Measurements from ENCODE around the gene HDAC3.
"Not testable (repeated sequence)": the region's sequence is repeated elsewhere in the genome, so short reads cannot be mapped to it uniquely, and the experiment has no call there.

HDAC3 gene

DNA sequence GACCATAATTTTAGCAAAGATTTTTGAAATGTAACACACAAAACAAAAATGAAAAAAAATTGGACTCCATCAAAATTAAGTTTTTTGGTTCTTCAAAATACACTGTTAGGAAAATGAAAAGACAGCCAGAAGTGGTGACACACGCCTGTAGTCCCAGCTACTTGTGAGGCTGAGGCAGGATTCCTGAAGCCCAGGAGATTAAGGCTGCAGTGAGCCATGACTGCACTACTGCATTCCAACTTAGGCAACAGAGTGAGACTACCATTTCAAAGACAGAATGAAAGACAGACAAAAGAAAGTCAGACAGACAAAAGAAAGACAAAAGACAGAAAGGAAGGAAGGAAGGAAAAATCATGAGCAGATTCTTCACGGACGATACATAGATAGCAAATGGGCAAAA lies 25.4 kb downstream of the HDAC3 start:
- no peak overlapping the region for H3K4me3 ChIP-seq (ENCODE audit: low read depth, low read length)
- no peak for TF ChIP-seq CTCF (IDR thresholded peaks at IDR 0.05; ENCODE audit: borderline replicate concordance, insufficient read depth, low read depth, low read length)

GRCh38 chr5:141609921-141610320 lies 26.7 kb downstream of the HDAC3 start:
- not testable (repeated sequence) for H3K4me3 ChIP-seq (ENCODE audit: low read depth, low read length)

DNA sequence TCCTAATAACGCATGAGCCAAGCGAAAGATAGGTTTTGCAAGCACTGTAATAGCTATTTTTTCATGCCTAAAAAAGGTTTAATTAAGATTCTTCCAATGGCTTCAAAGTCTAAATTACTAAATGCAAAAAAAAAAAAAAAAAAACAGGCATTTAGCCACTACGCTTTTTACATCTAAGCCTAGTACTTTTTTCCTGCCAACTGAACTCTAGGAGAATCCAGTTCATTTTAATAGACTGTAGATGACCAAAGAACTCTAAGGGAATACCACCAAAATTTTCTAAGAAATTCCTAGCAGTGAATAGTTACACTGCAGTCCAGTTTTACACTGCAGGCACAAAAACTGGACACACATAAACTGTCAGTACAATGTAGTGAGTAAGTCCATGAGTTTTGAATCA lies 27.6 kb downstream of the HDAC3 start:
- no peak for TF ChIP-seq CTCF (IDR thresholded peaks at IDR 0.05; ENCODE audit: borderline replicate concordance, insufficient read depth, low read depth, low read length)
- H3K4me3 ChIP-seq (ENCODE audit: low read depth, low read length), result no peak overlapping the region

DNA sequence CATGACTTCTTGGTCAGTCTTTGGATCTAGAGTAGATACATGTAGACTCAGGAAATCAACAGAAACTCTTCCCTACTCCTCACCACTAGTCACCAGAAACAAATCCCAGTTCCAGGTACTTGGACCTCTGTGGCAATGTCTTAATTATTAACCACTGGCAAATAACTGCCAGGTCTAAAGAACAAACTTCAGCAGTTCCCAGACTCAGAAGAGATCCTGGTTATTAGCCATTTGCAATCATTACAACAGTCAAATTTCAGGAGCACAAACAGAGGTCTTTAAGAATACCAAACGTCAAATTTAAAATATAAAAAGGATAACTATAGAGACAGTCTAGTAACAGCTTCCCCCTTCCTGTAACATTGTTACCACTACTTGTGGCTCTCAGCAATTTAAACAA lies 28.1 kb downstream of the HDAC3 start:
- no peak overlapping the region for H3K4me3 ChIP-seq (ENCODE audit: low read depth, low read length)
- TF ChIP-seq CTCF (IDR thresholded peaks at IDR 0.05; ENCODE audit: borderline replicate concordance, insufficient read depth, low read depth, low read length), result no peak

DNA sequence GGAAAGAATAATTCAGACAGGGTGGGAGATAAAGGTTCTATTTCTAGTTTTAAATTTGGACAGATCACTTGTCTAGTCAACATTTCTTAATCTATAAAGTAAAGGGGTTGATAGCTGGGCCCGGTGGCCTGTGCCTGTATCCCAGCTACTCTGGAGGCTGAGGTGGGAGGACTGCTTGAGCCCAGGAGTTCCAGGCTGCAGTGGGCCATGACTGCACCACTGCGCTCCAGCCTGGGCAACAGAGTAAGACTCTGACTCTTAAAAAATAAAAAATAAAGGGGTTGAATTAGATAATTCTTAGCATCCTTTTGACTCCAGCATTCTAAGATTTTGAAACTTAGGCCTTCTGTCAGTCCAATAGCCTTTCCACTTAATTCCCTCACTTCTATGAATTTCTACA lies 28.6 kb downstream of the HDAC3 start:
- H3K4me3 ChIP-seq (ENCODE audit: low read depth, low read length), result no peak overlapping the region
- no peak for TF ChIP-seq CTCF (IDR thresholded peaks at IDR 0.05; ENCODE audit: borderline replicate concordance, insufficient read depth, low read depth, low read length)

DNA sequence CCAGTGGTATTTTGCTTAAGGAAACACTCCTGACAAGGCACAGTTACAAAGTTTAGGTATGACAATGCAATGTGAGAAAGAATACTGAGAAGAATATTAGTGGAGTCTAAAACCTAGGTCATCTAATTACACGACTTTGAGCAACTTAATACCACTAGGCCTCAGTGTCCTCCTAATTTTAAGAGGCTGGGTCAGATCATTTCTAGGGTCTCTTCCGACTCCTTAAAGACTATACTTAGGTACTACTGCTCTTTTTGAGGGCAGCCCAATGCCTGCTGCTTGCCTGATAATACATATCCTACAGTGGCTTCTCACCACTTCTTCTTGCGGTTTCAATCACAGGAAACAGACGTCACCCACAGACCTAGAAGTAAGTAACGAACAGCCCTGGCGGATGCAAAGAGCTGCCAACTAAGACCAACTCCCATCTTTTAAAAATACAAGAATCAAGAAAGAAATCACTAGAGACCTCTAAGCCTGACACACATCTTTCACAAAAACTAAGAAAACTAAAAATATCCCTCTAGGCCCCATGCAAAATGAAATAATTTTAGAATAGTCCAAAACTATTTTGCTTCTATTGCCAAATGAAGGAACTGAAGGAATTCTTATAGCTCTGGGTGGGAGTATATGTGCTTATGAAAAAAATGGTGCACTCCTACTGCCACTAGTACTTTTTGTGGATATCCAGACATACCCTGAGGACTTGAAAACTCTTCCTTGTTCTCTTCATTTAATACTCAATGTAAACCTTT lies 30.9 kb downstream of the HDAC3 start:
- TF ChIP-seq CTCF (IDR thresholded peaks at IDR 0.05; ENCODE audit: borderline replicate concordance, insufficient read depth, low read depth, low read length), result no peak
- no peak overlapping the region for H3K4me3 ChIP-seq (ENCODE audit: low read depth, low read length)

DNA sequence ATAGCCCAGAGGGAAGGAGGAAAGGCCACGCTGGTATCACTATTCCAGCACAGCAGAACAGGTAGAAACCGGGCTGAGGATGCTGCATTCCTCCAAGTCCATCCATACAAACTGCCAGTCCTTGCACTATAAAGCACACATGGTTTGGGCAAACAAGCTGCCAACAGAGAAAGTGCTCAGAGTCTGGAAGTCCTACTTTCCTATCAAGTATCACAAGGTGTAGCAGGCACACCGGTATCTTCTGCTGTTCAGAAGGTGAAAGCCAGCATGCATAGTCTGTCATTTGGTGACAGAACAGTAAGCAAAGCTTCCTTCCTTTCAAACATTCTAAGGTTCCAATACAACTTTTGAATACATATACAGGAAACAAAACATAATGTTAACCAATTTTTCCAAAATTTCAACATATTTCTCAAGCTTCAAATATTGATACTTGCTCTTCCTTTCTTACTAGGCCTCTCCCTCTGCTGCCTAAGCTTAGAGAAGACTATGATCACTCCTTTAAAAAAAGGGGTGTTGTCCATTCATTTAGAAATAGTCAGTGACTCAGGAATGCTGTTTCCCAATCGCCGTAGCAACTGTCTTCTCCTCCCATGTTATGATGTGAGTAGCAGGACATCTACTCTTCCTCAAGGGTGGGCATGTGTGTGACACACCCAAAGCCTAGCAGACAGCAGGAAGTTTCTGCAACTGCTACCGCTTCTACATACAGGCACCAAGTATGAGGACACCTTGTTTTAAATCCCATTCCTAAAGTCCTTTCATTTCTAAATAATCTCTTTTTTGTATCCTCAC lies 32.5 kb downstream of the HDAC3 start:
- H3K4me3 ChIP-seq (ENCODE audit: low read depth, low read length), result no peak overlapping the region
- TF ChIP-seq CTCF (IDR thresholded peaks at IDR 0.05; ENCODE audit: borderline replicate concordance, insufficient read depth, low read depth, low read length), result no peak

Measured in GM12875 (cell line).